SK-N-SH (cell line): ENCODE measurements around the gene AGBL1. TPM values are rescaled to one million over a fixed set of nuclear protein-coding genes. Genes with fewer than 3 reads are reported as not detected.

Experiments used
- CTCF ChIA-PET: fragments of 300-600, 350-600 bp; formaldehyde crosslinking; extraction: SDS; loops from one replicate; lab custom pipeline; 2021; lab: Yijun Ruan, JAX
- POLR2A ChIA-PET: fragments of 350-600 bp; sonication (Branson Sonifier 250); formaldehyde crosslinking; extraction: SDS; loops from one replicate; lab custom pipeline; 2020; ENCODE audit warnings: antibody characterized with exemption, inconsistent platforms; lab: Yijun Ruan, JAX
- DNase-seq: peaks from one replicate; pipeline ENCODE4 v3.0.0; 2012
- H2AFZ ChIP-seq: fragments of 200-600 bp; sonication (generic); 2 replicates; pipeline ENCODE4 v1.8.1; 2016; ENCODE audit warnings: antibody characterized with exemption, mild to moderate bottlenecking, low read depth
- H3F3A ChIP-seq: fragments of 200-600 bp; sonication (generic); replicated peaks from 2 replicates; pipeline ENCODE3; 2016; ENCODE audit warnings: antibody characterized with exemption, mild to moderate bottlenecking; ENCODE audit not compliant: insufficient read depth
- H3K27ac ChIP-seq, 2 experiments: fragments of 200-500 bp in 1 of 2; fragments of 200-600 bp in 1 of 2; sonication (Bioruptor generic) in 1 of 2; sonication (generic), shearing (Covaris generic) in 1 of 2; 2 replicates each; pipeline versions ENCODE4 v1.5.1 to v1.6.1; 2014 to 2016; ENCODE audit warnings: low read depth in 2 of 2, inconsistent platforms in 1 of 2, low read length in 1 of 2, mild to moderate bottlenecking in 1 of 2, mixed read lengths in 1 of 2
- H3K27me3 ChIP-seq: fragments of 200-600 bp; sonication (generic), shearing (Covaris generic); 2 replicates; pipeline ENCODE4 v1.6.1; 2016; ENCODE audit warnings: mixed run types; ENCODE audit not compliant: insufficient read depth
- H3K36me3 ChIP-seq, 2 experiments: fragments of 200-500 bp in 1 of 2; fragments of 200-600 bp in 1 of 2; sonication (Bioruptor generic) in 1 of 2; sonication (generic) in 1 of 2; replicated peaks in 1 of 2; 2 replicates each; pipeline versions ENCODE3 to v1.5.1; 2014 to 2016; ENCODE audit warnings: low read length in 1 of 2, mild to moderate bottlenecking in 1 of 2; ENCODE audit not compliant: insufficient read depth in 2 of 2, control insufficient read depth in 1 of 2
- H3K4me1 ChIP-seq, 2 experiments: fragments of 200-500 bp in 1 of 2; fragments of 200-600 bp in 1 of 2; sonication (Bioruptor generic) in 1 of 2; sonication (generic), shearing (Covaris generic) in 1 of 2; 2 replicates each; pipeline versions ENCODE4 v1.5.1 to v1.6.1; 2014 to 2016; ENCODE audit warnings: low read depth in 1 of 2, low read length in 1 of 2, mixed run types in 1 of 2; ENCODE audit not compliant: insufficient read depth in 2 of 2, control insufficient read depth in 1 of 2
- H3K4me2 ChIP-seq: fragments of 200-600 bp; sonication (generic), shearing (Covaris generic); 2 replicates; pipeline ENCODE4 v1.6.1; 2017; ENCODE audit warnings: mixed run types
- H3K4me3 ChIP-seq, 2 experiments: fragments of 200-500 bp in 1 of 2; fragments of 200-600 bp in 1 of 2; sonication (Bioruptor generic) in 1 of 2; sonication (generic), shearing (Covaris generic) in 1 of 2; 2 replicates each; pipeline versions ENCODE4 v1.5.1 to v1.8.1; 2014 to 2016; ENCODE audit warnings: low read depth in 2 of 2, inconsistent platforms in 1 of 2, low read length in 1 of 2, mild to moderate bottlenecking in 1 of 2, mixed read lengths in 1 of 2, moderate library complexity in 1 of 2
- H3K79me2 ChIP-seq: fragments of 200-600 bp; sonication (generic); 2 replicates; pipeline ENCODE4 v1.8.1; 2017; ENCODE audit warnings: mild to moderate bottlenecking; ENCODE audit not compliant: insufficient read depth
- H3K9ac ChIP-seq: fragments of 200-600 bp; sonication (generic); 2 replicates; pipeline ENCODE4 v1.6.1; 2017; ENCODE audit warnings: mixed run types
- H3K9me2 ChIP-seq: fragments of 200-600 bp; sonication (generic); 2 replicates; pipeline ENCODE4 v1.6.1; 2017; ENCODE audit warnings: mixed run types
- H3K9me3 ChIP-seq: fragments of 200-600 bp; sonication (generic); 2 replicates; pipeline ENCODE4 v1.6.1; 2017; ENCODE audit warnings: mixed run types, mild to moderate bottlenecking, moderate library complexity
- H4K20me1 ChIP-seq: fragments of 200-600 bp; sonication (generic); 2 replicates; pipeline ENCODE4 v1.6.1; 2017; ENCODE audit warnings: mild to moderate bottlenecking, mixed run types; ENCODE audit not compliant: insufficient read depth
- CHD2 ChIP-seq: fragments of 150-350 bp; IDR thresholded peaks from 2 replicates; pipeline ENCODE4 v1.6.1; 2018; ENCODE audit warnings: low read length; ENCODE audit not compliant: partially characterized antibody
- ELF1 ChIP-seq: IDR thresholded peaks from 2 replicates; pipeline ENCODE4 v1.4.0; 2012
- FOXJ3 ChIP-seq: sonication (generic); formaldehyde crosslinking; IDR thresholded peaks from 2 replicates; pipeline ENCODE4 v1.5.1; 2020; ENCODE audit warnings: mild to moderate bottlenecking, missing genetic modification reagents
- FOXM1 ChIP-seq: IDR thresholded peaks from 2 replicates; pipeline ENCODE4 v1.4.0; 2012; ENCODE audit warnings: low read depth, mild to moderate bottlenecking
- GATA2 ChIP-seq: sonication (generic); formaldehyde crosslinking; IDR thresholded peaks from 2 replicates; pipeline ENCODE4 v1.5.0; 2020; ENCODE audit warnings: mild to moderate bottlenecking, missing genetic modification reagents
- MEF2A ChIP-seq: IDR thresholded peaks from 2 replicates; pipeline ENCODE4 v1.4.0; 2012; ENCODE audit warnings: low read depth, borderline replicate concordance
- POLR2AphosphoS5 ChIP-seq: IDR thresholded peaks from 2 replicates; pipeline ENCODE4 v1.6.1; 2012; ENCODE audit warnings: low read depth, low read length
- RCOR1 ChIP-seq: fragments of 150-350 bp; IDR thresholded peaks from 2 replicates; pipeline ENCODE4 v1.6.1; 2017; ENCODE audit warnings: antibody characterized with exemption, low read length
- RFX5 ChIP-seq: IDR thresholded peaks from 2 replicates; pipeline ENCODE4 v1.6.1; 2012; ENCODE audit warnings: mild to moderate bottlenecking, improper control_type of control experiment, low read length
- SIN3A ChIP-seq: IDR thresholded peaks from 2 replicates; pipeline ENCODE4 v1.6.1; 2012; ENCODE audit warnings: low read depth, mild to moderate bottlenecking, low read length, moderate library complexity, borderline replicate concordance
- TEAD4 ChIP-seq: IDR thresholded peaks from 2 replicates; pipeline ENCODE4 v1.4.0; 2012; ENCODE audit warnings: mild to moderate bottlenecking, borderline replicate concordance; ENCODE audit not compliant: insufficient read depth
- YY1 ChIP-seq: IDR thresholded peaks from 2 replicates; pipeline ENCODE4 v1.4.0; 2012; ENCODE audit warnings: low read depth, mild to moderate bottlenecking
- WGBS: methylation state at CpG from one replicate; pipeline ENCODE4 v1.1.6; 2017; ENCODE audit warnings: low lambda C conversion rate; 5-methylcytosine and 5-hydroxymethylcytosine counted together
- polyA plus RNA-seq, 3 experiments: library from polyadenylated mRNA; depleted of rRNA; stranded (reverse); fragments of >200 nt; gene quantifications; 2 replicates each; pipeline ENCODE4 v1.2.3, GENCODE V29; 2012
- TF ChIP-seq, protein P1 (sequence below): fragments of 200-600 bp; sonication (generic); IDR thresholded peaks from 2 replicates; pipeline ENCODE4 v1.6.1; 2017; ENCODE audit warnings: antibody characterized with exemption, mild to moderate bottlenecking, moderate library complexity
- TF ChIP-seq, protein P2 (sequence below): IDR thresholded peaks from 2 replicates; pipeline ENCODE4 v1.4.0; 2012; ENCODE audit warnings: low read depth, borderline replicate concordance
- TF ChIP-seq, protein P3 (sequence below): IDR thresholded peaks from 2 replicates; pipeline ENCODE4 v1.4.0; 2012; ENCODE audit warnings: low read depth, borderline replicate concordance
- TF ChIP-seq, protein P4 (sequence below): IDR thresholded peaks from 2 replicates; pipeline ENCODE4; 2012
- TF ChIP-seq, protein P5 (sequence below): IDR thresholded peaks from 2 replicates; pipeline ENCODE4 v1.6.1; 2012; ENCODE audit warnings: mild to moderate bottlenecking, low read depth, low read length, moderate library complexity

AGBL1 gene
- polyA plus RNA-seq, 1 of the 3 experiments (the other 2 are of a cell fraction): not detected

DNA sequence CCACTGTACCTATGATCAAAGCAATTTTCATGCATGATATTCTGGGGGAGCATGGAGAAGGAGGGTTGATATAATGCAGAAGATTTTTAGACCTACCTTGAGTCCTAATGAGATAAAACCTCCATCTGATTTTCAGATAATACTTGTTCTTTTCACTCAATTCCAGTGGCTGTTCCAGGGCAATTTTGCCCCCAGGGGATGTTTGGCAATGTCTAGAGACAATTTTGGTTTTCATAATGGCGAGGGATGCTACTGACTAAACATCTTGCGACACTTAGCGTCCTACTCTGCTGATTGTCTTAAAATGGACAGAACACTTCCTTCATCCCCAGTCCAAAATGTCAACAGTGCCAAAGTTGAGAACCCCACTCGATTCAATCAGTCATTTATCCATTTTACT is 26.6 kb downstream of the AGBL1 start:
- H3K79me2 ChIP-seq: no peaks in the 10 kb centered on the region
- no peaks in the 10 kb centered on the region for H3F3A ChIP-seq
- H2AFZ ChIP-seq: no peak overlapping the region
- no peak overlapping the region for H3K27ac ChIP-seq
- H4K20me1 ChIP-seq: no peaks in the 10 kb centered on the region
- no peaks in the 10 kb centered on the region for H3K9me2 ChIP-seq
- TF ChIP-seq, protein P1, sequence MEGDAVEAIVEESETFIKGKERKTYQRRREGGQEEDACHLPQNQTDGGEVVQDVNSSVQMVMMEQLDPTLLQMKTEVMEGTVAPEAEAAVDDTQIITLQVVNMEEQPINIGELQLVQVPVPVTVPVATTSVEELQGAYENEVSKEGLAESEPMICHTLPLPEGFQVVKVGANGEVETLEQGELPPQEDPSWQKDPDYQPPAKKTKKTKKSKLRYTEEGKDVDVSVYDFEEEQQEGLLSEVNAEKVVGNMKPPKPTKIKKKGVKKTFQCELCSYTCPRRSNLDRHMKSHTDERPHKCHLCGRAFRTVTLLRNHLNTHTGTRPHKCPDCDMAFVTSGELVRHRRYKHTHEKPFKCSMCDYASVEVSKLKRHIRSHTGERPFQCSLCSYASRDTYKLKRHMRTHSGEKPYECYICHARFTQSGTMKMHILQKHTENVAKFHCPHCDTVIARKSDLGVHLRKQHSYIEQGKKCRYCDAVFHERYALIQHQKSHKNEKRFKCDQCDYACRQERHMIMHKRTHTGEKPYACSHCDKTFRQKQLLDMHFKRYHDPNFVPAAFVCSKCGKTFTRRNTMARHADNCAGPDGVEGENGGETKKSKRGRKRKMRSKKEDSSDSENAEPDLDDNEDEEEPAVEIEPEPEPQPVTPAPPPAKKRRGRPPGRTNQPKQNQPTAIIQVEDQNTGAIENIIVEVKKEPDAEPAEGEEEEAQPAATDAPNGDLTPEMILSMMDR: no peak
- TF ChIP-seq FOXM1 (no peak), CHD2 (no peak), POLR2AphosphoS5 (no peak)
- no peak overlapping the region for H3K4me2 ChIP-seq
- H3K27me3 ChIP-seq: no peaks in the 10 kb centered on the region
- no peaks in the 10 kb centered on the region for H3K4me1 ChIP-seq
- CTCF ChIA-PET: no interaction called here
- no peak overlapping the region for H3K4me3 ChIP-seq
- WGBS: 51% methylated on average over 4 of the region's 4 CpGs
- H3K9me3 ChIP-seq: no peaks in the 10 kb centered on the region
- H3K36me3 ChIP-seq: no peaks in the 10 kb centered on the region
- no peak overlapping the region for H3K9ac ChIP-seq
- POLR2A ChIA-PET: no interaction called here
- no peak for DNase-seq

DNA sequence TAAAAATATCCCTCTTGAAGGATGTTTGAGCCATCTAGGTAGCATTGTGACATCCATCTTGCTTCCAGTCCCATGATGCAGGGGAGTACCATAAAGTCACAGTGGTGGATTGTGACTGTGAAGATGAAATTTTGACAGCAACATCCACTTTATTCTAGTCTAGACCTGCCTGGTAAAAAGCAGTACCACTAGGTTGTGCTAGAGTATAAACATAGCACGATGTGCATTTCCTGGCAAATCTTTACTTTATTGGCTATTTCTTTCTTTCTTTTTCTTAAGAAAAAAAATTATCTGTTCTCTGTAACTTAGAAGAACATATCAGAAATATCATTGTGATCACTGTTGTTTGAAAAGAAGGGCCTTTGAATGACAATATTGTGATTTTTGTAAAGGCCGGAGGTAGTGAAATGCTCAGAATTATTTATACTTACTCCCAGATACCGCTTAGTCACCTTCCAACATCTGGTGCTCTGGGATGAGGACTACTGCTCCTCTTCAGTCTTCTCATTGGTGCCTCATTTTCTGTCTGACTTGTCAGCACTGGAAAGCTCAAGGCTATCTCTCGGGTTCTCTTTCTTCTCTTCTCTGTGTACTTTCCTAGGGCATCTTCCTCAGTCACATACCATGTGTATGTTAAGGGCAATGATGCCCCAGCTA is 35.6 kb downstream of the AGBL1 start:
- H3K4me1 ChIP-seq: no peaks in the 10 kb centered on the region
- H4K20me1 ChIP-seq: no peaks in the 10 kb centered on the region
- H3K9me3 ChIP-seq: no peaks in the 10 kb centered on the region
- no peak overlapping the region for H3K9ac ChIP-seq
- H3K4me3 ChIP-seq: no peak overlapping the region
- H3K27ac ChIP-seq: no peak overlapping the region
- no peak overlapping the region for H3K4me2 ChIP-seq
- WGBS: 57% methylated on average over 4 of the region's 4 CpGs
- H3K9me2 ChIP-seq: no peaks in the 10 kb centered on the region
- H2AFZ ChIP-seq: no peak overlapping the region
- H3F3A ChIP-seq: no peaks in the 10 kb centered on the region
- no peak for DNase-seq
- H3K36me3 ChIP-seq: no peaks in the 10 kb centered on the region
- ChIA-PET POLR2A (no interaction called here), CTCF (interaction anchor here (0.8 to 1.2 kb wide), 4 partner anchors 8 to 246 kb away, joined by 3 read pairs; no protein-coding TSS in a partner anchor)
- H3K27me3 ChIP-seq: no peaks in the 10 kb centered on the region
- no peaks in the 10 kb centered on the region for H3K79me2 ChIP-seq
- TF ChIP-seq YY1: no peak
- TF ChIP-seq RCOR1: no peak
- TF ChIP-seq, protein P2, sequence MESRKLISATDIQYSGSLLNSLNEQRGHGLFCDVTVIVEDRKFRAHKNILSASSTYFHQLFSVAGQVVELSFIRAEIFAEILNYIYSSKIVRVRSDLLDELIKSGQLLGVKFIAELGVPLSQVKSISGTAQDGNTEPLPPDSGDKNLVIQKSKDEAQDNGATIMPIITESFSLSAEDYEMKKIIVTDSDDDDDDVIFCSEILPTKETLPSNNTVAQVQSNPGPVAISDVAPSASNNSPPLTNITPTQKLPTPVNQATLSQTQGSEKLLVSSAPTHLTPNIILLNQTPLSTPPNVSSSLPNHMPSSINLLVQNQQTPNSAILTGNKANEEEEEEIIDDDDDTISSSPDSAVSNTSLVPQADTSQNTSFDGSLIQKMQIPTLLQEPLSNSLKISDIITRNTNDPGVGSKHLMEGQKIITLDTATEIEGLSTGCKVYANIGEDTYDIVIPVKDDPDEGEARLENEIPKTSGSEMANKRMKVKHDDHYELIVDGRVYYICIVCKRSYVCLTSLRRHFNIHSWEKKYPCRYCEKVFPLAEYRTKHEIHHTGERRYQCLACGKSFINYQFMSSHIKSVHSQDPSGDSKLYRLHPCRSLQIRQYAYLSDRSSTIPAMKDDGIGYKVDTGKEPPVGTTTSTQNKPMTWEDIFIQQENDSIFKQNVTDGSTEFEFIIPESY: no peak
- no peak for TF ChIP-seq GATA2 (CRISPR knock-in tag)
- TF ChIP-seq TEAD4: no peak
- no peak for TF ChIP-seq FOXJ3 (CRISPR knock-in tag)
- no peak for TF ChIP-seq SIN3A
- TF ChIP-seq, protein P3, sequence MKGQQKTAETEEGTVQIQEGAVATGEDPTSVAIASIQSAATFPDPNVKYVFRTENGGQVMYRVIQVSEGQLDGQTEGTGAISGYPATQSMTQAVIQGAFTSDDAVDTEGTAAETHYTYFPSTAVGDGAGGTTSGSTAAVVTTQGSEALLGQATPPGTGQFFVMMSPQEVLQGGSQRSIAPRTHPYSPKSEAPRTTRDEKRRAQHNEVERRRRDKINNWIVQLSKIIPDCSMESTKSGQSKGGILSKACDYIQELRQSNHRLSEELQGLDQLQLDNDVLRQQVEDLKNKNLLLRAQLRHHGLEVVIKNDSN: no peak
- TF ChIP-seq, protein P4, sequence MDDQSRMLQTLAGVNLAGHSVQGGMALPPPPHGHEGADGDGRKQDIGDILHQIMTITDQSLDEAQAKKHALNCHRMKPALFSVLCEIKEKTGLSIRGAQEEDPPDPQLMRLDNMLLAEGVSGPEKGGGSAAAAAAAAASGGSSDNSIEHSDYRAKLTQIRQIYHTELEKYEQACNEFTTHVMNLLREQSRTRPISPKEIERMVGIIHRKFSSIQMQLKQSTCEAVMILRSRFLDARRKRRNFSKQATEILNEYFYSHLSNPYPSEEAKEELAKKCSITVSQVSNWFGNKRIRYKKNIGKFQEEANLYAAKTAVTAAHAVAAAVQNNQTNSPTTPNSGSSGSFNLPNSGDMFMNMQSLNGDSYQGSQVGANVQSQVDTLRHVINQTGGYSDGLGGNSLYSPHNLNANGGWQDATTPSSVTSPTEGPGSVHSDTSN: no peak
- TF ChIP-seq MEF2A: no peak
- TF ChIP-seq, protein P5, sequence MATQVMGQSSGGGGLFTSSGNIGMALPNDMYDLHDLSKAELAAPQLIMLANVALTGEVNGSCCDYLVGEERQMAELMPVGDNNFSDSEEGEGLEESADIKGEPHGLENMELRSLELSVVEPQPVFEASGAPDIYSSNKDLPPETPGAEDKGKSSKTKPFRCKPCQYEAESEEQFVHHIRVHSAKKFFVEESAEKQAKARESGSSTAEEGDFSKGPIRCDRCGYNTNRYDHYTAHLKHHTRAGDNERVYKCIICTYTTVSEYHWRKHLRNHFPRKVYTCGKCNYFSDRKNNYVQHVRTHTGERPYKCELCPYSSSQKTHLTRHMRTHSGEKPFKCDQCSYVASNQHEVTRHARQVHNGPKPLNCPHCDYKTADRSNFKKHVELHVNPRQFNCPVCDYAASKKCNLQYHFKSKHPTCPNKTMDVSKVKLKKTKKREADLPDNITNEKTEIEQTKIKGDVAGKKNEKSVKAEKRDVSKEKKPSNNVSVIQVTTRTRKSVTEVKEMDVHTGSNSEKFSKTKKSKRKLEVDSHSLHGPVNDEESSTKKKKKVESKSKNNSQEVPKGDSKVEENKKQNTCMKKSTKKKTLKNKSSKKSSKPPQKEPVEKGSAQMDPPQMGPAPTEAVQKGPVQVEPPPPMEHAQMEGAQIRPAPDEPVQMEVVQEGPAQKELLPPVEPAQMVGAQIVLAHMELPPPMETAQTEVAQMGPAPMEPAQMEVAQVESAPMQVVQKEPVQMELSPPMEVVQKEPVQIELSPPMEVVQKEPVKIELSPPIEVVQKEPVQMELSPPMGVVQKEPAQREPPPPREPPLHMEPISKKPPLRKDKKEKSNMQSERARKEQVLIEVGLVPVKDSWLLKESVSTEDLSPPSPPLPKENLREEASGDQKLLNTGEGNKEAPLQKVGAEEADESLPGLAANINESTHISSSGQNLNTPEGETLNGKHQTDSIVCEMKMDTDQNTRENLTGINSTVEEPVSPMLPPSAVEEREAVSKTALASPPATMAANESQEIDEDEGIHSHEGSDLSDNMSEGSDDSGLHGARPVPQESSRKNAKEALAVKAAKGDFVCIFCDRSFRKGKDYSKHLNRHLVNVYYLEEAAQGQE: no peak
- TF ChIP-seq RFX5: no peak
- TF ChIP-seq ELF1: no peak
